Activated CD4-positive, alpha-beta T cell treated with anti-CD3 and anti-CD28 coated beads, Interleukin-2, amount 10 ng/mL, durations not matched to agents 7 days and 5 days (primary cell): Measurements from ENCODE around the gene LRRK2. TPM values are rescaled to one million over a fixed set of nuclear protein-coding genes. Genes with fewer than 3 reads are reported as not detected.
A peak's percentile ranks its signal among the peaks of the same experiment; 100 is the strongest.

Experiments used
- CTCF ChIA-PET: fragments of 350-600 bp; sonication (Branson Sonifier 250); formaldehyde crosslinking; loops from one replicate; lab custom pipeline; 2021; ENCODE audit warnings: antibody characterized with exemption; lab: Charles Lee
- POLR2A ChIA-PET: fragments of 350-600 bp; sonication (Branson Sonifier 250); formaldehyde crosslinking; loops from one replicate; lab custom pipeline; 2021; ENCODE audit warnings: antibody characterized with exemption; lab: Charles Lee
- DNase-seq: peaks from one replicate; pipeline ENCODE4 v3.0.0-alpha.2; 2020
- H3K27ac Mint-ChIP-seq: one replicate; pipeline ENCODE4 v1.8.0; 2021; ENCODE audit warnings: mild to moderate bottlenecking, moderate library complexity, mixed read lengths
- H3K27me3 Mint-ChIP-seq: one replicate; pipeline ENCODE4 v1.8.0; 2021; ENCODE audit warnings: mixed read lengths
- H3K36me3 Mint-ChIP-seq: one replicate; pipeline ENCODE4 v1.8.0; 2021; ENCODE audit warnings: low read depth, mixed read lengths
- H3K4me1 Mint-ChIP-seq: one replicate; pipeline ENCODE4 v1.8.0; 2021; ENCODE audit warnings: mixed read lengths
- H3K4me3 Mint-ChIP-seq: one replicate; pipeline ENCODE4 v1.8.0; 2021; ENCODE audit warnings: mild to moderate bottlenecking, moderate library complexity, mixed read lengths
- H3K9me3 Mint-ChIP-seq: one replicate; pipeline ENCODE4 v1.8.0; 2021; ENCODE audit warnings: mixed read lengths
- total RNA-seq, 2 experiments: library from RNA; stranded (reverse); gene quantifications; one replicate each; pipeline ENCODE4 v1.2.3, GENCODE V29; 2021

The LRRK2 gene
- total RNA-seq, 2 experiments from 2014 or later = 0.02 TPM; not detected in 1

DNA sequence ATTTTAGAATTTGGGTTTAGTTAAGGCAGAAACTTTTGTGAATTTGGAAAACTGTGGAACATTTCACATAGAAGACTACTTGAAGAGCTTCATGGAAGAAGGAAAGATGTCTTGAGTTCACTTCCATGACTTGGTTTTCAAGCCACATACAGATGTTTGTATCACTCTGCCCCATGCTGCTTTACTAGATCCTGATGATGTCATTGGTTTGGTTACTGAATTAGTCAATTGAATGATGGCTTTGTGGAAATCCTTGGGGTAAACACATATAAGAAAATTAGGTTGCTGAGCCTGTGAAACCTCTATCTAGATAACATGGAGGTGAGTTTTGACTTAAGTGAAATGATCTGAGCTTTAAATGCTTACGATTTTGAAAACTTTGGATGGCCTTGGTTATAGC, 90.6 kb downstream of the LRRK2 start:
- Mint-ChIP-seq H3K9me3 (no peaks in the 10 kb centered on the region), H3K4me1 (no peaks in the 10 kb centered on the region), H3K27ac (no peak overlapping the region), H3K27me3 (peaks cover 2% of the 10 kb centered on the region), H3K36me3 (no peaks in the 10 kb centered on the region), H3K4me3 (no peak overlapping the region)
- ChIA-PET CTCF (no interaction called here), POLR2A (no interaction called here)
- no peak for DNase-seq

DNA sequence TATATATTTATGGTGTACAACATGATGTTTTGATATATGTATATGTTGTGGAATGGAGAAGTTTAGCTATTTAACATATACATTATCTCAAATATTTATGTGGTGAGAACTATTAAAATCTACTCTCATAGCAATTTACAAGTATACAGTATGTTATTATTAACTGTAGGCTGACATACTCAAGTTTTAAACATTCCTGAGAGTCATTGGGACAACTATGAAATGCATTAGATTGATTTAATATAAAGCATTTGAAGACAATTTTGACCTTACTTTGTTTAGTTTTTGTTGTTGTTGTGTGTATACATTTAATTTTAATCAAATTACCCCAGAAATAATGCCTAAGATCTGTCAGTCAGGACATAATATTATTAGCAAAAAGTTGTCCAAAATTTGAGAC, 99.5 kb downstream of the LRRK2 start:
- CTCF ChIA-PET = no interaction called here

DNA sequence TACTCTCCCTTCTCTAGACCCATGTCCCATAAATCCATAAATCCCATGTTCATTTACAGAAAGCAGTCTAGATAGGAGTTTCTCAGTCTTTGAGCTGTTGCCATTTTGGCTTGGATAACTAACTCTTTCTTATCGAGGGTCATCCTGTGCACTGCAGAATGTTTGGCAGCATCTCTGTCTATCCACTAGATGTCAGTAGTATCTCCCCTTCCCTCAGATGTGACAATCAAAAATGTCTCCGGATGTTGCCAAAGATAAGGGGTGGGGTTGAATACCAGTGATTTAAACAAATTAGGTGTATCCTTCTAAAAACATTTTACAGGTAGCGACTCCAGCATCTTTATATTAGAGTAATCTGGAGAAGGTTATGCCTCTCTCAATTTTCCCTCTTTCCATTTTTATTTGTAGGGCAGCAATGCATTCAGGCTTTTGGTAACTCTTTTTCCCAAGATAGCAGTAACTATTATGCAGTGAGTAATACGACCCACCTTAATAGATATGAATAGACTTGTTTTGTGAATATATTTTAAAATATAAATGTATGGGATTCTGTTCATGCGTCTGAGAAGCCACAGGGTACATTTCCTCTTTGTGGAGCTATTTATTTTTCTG, 100.7 kb downstream of the LRRK2 start:
- peak; percentile 12 for DNase-seq
- POLR2A ChIA-PET = no interaction called here
- Mint-ChIP-seq H3K27me3 (peaks cover 2% of the 10 kb centered on the region), H3K36me3 (no peaks in the 10 kb centered on the region), H3K9me3 (no peaks in the 10 kb centered on the region), H3K4me1 (no peaks in the 10 kb centered on the region), H3K27ac (no peak overlapping the region), H3K4me3 (no peak overlapping the region)
- CTCF ChIA-PET = no interaction called here

More for the DNA sequence above, 99.5 kb downstream of the LRRK2 start:
- H3K4me3 Mint-ChIP-seq = no peak overlapping the region
- H3K27ac Mint-ChIP-seq = no peak overlapping the region
- DNase-seq = no peak
- peaks cover 2% of the 10 kb centered on the region for H3K27me3 Mint-ChIP-seq
- no peaks in the 10 kb centered on the region for H3K4me1 Mint-ChIP-seq
- POLR2A ChIA-PET = no interaction called here
- H3K36me3 Mint-ChIP-seq = no peaks in the 10 kb centered on the region
- H3K9me3 Mint-ChIP-seq = no peaks in the 10 kb centered on the region

DNA sequence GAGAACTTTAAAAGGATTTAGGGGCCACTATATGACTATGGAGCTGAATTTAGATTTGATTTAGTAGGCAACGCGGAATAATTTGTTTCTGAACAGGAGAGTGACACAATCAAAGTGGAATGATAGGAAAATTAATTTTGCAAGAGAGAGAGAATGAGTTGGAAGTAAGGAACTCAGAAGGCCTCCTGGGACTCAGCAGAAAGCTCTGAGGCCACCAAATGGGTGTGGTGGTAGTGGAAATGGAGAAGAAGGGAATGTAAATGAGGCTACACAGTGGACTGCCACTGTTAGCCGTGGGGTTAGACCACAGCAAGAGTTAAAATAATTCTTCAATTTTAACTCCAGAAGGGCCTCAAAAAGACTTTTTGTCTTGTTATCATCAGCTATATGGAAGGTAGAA, 102.7 kb downstream of the LRRK2 start:
- H3K4me3 Mint-ChIP-seq = no peak overlapping the region
- no peak for DNase-seq
- CTCF ChIA-PET = no interaction called here
- no peaks in the 10 kb centered on the region for H3K9me3 Mint-ChIP-seq
- no peaks in the 10 kb centered on the region for H3K27me3 Mint-ChIP-seq
- no peaks in the 10 kb centered on the region for H3K36me3 Mint-ChIP-seq
- H3K4me1 Mint-ChIP-seq = no peaks in the 10 kb centered on the region
- H3K27ac Mint-ChIP-seq = no peak overlapping the region
- POLR2A ChIA-PET = no interaction called here

DNA sequence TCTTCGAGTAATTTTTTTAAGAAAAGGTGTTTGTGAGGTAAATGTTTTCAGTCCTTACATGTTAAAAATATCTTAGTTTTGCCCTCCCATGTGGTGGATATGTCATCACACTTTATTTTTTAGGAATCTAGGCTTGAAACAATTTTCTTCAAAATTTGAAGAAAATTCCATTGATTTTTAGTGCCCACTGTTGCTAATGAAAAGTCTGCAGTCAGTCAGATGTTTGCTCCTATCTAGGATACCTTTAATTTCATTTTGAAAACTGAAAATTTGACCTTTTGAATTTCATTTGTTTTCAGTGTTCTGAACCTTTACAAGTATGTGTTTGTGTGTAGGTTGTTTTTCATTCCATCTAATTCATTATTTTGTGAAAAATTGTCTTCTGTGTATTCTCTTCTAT, 105.4 kb downstream of the LRRK2 start:
- H3K4me3 Mint-ChIP-seq = no peak overlapping the region
- DNase-seq = no peak
- H3K9me3 Mint-ChIP-seq = no peaks in the 10 kb centered on the region
- ChIA-PET CTCF (no interaction called here), POLR2A (no interaction called here)
- H3K4me1 Mint-ChIP-seq = no peaks in the 10 kb centered on the region
- H3K36me3 Mint-ChIP-seq = no peaks in the 10 kb centered on the region
- no peak overlapping the region for H3K27ac Mint-ChIP-seq
- H3K27me3 Mint-ChIP-seq = no peaks in the 10 kb centered on the region

DNA sequence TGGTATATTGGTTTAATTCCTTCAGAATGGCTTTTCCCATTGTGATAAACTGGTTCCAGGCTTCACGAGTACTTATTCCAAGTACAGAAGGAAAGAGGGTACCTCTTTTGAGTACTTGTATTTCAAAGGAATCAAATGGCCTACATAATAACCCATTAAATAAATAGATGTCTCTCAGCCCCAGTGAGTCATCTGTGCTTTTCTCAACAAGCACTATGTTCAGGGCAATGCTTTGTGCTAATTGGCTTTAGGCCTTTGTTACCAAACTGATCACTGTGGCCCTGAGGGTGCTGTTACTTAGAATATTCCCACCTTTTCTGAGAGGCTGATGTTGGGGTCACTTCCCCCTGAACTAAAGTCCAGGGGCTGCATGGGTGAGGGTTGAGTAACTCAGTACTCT, 107.1 kb downstream of the LRRK2 start:
- ChIA-PET POLR2A (no interaction called here), CTCF (no interaction called here)
- no peak overlapping the region for H3K27ac Mint-ChIP-seq
- H3K4me1 Mint-ChIP-seq = no peaks in the 10 kb centered on the region
- no peak for DNase-seq
- H3K4me3 Mint-ChIP-seq = no peak overlapping the region
- no peaks in the 10 kb centered on the region for H3K27me3 Mint-ChIP-seq
- H3K36me3 Mint-ChIP-seq = no peaks in the 10 kb centered on the region
- H3K9me3 Mint-ChIP-seq = no peaks in the 10 kb centered on the region

DNA sequence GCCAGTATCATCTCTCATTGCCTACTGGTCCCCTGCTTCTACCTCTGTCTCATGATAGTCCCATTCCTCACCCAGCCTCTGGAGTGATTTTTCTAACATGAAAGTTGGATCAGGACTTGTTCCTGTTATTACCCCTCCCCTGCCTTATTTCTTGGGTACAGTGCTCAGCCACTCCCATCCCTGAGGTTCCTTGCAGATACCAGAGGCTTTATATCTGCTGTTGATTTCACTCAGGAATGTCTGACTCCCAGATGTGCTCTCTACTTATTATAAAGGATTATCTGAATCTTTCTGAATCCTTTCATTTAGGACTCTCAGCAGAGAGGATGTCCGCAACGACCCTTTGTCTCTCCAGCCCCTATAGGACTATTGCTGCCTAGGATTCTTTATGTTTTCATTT, 111.2 kb downstream of the LRRK2 start:
- Mint-ChIP-seq H3K36me3 (no peaks in the 10 kb centered on the region), H3K9me3 (no peaks in the 10 kb centered on the region), H3K27me3 (no peaks in the 10 kb centered on the region), H3K4me3 (no peak overlapping the region), H3K27ac (no peak overlapping the region), H3K4me1 (no peaks in the 10 kb centered on the region)
- ChIA-PET CTCF (no interaction called here), POLR2A (no interaction called here)
- no peak for DNase-seq

DNA sequence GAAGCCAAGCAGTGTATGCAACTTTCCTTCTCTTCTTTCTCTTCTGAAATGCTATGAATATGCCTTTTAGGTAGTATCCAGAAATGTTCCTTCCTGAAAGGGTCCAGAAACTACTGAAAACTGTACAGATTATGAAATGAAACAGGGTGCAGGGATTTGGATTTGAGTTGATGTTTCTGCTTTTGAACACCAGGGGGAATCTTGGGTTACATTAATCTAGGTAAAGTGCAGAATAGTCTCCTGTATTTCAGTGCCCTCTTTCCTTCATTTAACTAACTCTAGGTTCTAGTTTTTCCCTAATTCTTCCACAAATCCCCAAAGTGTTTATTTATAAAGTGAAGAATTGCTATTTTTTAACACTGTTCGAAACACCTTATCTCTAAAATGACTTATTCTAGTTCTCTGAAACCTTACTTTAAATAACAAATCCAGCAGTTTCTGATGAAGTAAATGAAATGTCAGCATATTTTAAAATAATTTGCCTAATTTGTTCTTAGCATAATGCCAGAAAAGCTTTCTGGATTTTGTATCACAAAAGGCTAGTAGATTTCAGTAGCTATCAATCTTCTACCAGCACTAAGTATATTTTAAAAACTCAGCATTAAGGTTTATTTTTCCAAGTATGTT, 111.9 kb downstream of the LRRK2 start:
- DNase-seq = no peak
- Mint-ChIP-seq H3K27me3 (no peaks in the 10 kb centered on the region), H3K36me3 (no peaks in the 10 kb centered on the region), H3K9me3 (no peaks in the 10 kb centered on the region), H3K4me1 (no peaks in the 10 kb centered on the region), H3K4me3 (no peak overlapping the region), H3K27ac (no peak overlapping the region)
- POLR2A ChIA-PET = no interaction called here
- CTCF ChIA-PET = no interaction called here

DNA sequence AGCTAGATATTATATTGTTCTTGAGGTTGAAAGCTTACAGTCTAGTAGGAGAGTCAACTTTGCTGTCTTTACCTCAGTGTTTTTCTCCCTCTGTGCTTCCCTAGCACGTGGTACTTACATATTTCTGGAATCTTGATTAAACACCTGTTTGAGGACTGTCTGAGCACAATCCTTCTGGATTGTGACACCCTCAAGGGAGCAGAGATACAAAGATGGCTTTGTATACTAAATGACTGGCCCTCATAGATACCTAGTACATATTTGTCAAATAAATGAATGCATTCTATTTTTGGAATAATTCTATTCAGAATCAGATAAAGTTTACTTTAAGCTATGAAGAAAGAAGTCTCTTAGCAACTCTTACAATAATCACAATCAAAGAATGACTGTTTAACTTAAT, 113.3 kb downstream of the LRRK2 start:
- no peak for DNase-seq
- Mint-ChIP-seq H3K27ac (no peak overlapping the region), H3K9me3 (no peaks in the 10 kb centered on the region), H3K27me3 (no peaks in the 10 kb centered on the region), H3K4me3 (no peak overlapping the region), H3K36me3 (no peaks in the 10 kb centered on the region), H3K4me1 (no peaks in the 10 kb centered on the region)
- ChIA-PET POLR2A (no interaction called here), CTCF (no interaction called here)

DNA sequence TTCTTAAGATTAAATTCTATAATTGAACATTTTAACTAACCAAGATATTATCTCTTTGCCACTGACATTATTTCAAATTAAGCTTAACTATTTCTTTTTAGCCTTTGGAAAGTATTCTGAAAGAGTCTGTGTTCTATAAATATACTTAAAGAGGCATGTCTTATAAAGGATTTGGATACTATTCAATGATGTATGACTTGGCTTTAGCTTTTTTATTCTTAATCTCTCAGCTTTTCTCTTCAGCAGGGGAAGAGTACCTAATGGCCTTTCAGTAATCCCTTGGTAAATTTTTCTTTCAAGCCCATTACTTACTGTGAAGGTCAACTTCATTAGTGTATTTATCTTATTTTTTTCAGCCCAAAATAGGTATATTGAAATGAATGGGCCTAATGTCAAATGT, 113.8 kb downstream of the LRRK2 start:
- Mint-ChIP-seq H3K4me1 (no peaks in the 10 kb centered on the region), H3K9me3 (no peaks in the 10 kb centered on the region), H3K27me3 (no peaks in the 10 kb centered on the region), H3K27ac (no peak overlapping the region), H3K4me3 (no peak overlapping the region), H3K36me3 (no peaks in the 10 kb centered on the region)
- DNase-seq = no peak
- ChIA-PET CTCF (interaction anchor here (1.3 kb wide), 1 partner anchor 11 kb away, joined by 3 read pairs; no protein-coding TSS in a partner anchor), POLR2A (no interaction called here)

DNA sequence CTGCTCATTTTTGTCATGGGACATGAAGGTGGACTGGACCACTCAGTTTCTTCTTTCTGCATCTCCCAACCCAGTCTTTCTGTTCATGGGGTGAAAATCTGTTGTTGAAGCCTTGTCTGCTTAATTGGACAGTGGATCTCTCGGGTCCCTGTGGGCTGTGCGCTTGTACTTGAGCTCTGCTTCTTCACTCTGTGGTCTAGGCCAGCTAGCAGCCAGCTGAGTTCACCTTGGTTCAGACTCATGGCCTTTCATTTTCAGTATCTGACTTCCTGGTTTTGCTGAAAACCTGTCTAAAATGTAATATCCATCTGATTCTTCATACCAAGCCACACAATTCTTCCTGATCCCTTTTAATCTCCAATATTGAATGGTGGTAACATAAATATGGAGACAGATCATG, 117.2 kb downstream of the LRRK2 start:
- H3K27ac Mint-ChIP-seq = no peak overlapping the region
- no peaks in the 10 kb centered on the region for H3K9me3 Mint-ChIP-seq
- no peak for DNase-seq
- POLR2A ChIA-PET = no interaction called here
- H3K4me3 Mint-ChIP-seq = no peak overlapping the region
- no peaks in the 10 kb centered on the region for H3K27me3 Mint-ChIP-seq
- no peaks in the 10 kb centered on the region for H3K4me1 Mint-ChIP-seq
- no peaks in the 10 kb centered on the region for H3K36me3 Mint-ChIP-seq
- CTCF ChIA-PET = no interaction called here

DNA sequence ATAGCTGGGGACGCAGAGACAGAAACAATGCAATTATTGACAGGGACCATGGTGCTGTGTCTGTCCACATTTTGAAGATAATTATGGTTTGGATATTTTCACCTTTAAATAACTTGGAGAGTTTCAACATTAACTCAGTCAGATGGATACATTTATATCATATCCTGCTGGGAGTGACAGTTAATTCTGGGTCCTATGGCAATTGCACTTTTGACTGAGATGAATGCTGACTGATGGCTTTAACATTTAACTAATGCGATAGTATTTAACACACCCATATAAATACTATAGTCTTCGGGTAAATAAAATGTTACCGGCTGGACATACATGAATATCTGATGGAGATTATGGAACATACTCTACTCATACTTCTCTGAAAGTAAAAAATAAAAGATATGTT, 118.3 kb downstream of the LRRK2 start:
- H3K36me3 Mint-ChIP-seq = no peaks in the 10 kb centered on the region
- POLR2A ChIA-PET = no interaction called here
- no peaks in the 10 kb centered on the region for H3K27me3 Mint-ChIP-seq
- DNase-seq = no peak
- H3K4me3 Mint-ChIP-seq = no peak overlapping the region
- H3K9me3 Mint-ChIP-seq = no peaks in the 10 kb centered on the region
- H3K27ac Mint-ChIP-seq = no peak overlapping the region
- CTCF ChIA-PET = no interaction called here
- H3K4me1 Mint-ChIP-seq = no peaks in the 10 kb centered on the region

DNA sequence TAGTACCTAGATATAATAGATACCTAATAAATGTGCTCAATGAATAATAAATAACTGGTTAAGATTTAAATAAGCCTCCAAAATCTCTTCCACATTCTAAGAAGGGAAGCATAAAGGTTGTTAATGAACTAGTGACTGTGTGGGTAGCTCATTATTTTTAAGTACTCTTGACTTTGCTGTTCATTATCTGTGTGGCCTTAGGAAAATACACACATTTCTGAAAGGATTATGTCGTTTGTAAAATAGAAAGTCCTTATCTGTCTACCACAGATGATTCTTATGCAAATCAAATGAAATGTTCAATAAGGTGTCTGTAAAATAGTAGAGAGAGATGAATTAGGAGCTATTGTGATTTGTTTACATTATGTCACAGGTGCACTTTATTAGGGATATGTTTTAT, 119.5 kb downstream of the LRRK2 start:
- H3K27ac Mint-ChIP-seq = no peak overlapping the region
- H3K9me3 Mint-ChIP-seq = no peaks in the 10 kb centered on the region
- POLR2A ChIA-PET = no interaction called here
- CTCF ChIA-PET = no interaction called here
- H3K27me3 Mint-ChIP-seq = no peaks in the 10 kb centered on the region
- H3K4me1 Mint-ChIP-seq = no peaks in the 10 kb centered on the region
- H3K36me3 Mint-ChIP-seq = no peaks in the 10 kb centered on the region
- DNase-seq = no peak
- H3K4me3 Mint-ChIP-seq = no peak overlapping the region

DNA sequence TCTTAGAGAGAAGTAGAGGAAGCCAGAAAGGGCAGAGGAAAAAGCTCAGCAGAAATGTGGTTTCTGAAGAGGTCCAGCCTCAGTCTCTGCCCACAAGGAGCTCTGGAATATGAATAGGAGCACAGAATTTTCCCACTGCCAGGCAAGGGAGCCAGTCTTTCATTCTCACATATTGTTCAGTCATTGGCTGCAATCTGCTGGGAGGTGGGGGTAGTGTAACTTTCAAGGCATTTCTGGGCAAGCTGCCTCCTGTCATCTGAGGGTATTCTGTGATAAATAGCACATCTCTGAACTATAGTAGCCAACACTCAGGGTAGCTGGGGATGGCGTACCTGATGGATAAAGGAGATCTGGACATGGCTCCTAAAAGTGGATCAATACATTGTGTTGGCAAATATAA, 127.2 kb downstream of the LRRK2 start:
- Mint-ChIP-seq H3K27ac (no peak overlapping the region), H3K9me3 (peaks cover 6% of the 10 kb centered on the region), H3K36me3 (no peaks in the 10 kb centered on the region), H3K27me3 (no peaks in the 10 kb centered on the region), H3K4me3 (no peak overlapping the region), H3K4me1 (no peaks in the 10 kb centered on the region)
- ChIA-PET POLR2A (no interaction called here), CTCF (no interaction called here)
- DNase-seq = no peak
